HG03103 (cell line): Measurements from ENCODE around the gene OR10AD1.
A peak's percentile ranks its signal among the peaks of the same experiment; 100 is the strongest.

ENCODE experiments used
- ATAC-seq: cut with Tn5 transposase; IDR thresholded peaks from one replicate; pipeline ENCODE4 v1.9.1; 2021; ENCODE audit warnings: low read depth; ENCODE audit not compliant: unreplicated experiment

OR10AD1 gene

DNA sequence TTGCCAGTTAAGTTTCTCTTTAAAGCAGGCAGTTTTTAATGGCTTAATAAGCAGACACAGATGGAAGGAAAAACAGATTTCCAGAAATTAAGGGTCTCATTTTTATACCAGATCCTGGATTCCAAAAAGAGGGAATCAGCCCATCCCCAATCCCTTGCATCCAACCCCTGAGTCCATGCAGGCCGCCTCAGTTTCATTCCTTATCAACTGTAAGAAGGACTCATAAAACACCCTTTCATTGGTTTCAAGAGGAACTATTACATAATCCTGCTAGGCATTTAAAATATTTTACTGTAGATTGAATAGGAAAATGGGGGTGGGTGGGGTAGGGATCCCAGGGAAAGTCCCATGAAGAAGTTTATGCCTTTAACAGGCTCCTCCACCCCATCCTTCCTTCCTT, 10.2 kb downstream of the OR10AD1 start:
- no peak for ATAC-seq

DNA sequence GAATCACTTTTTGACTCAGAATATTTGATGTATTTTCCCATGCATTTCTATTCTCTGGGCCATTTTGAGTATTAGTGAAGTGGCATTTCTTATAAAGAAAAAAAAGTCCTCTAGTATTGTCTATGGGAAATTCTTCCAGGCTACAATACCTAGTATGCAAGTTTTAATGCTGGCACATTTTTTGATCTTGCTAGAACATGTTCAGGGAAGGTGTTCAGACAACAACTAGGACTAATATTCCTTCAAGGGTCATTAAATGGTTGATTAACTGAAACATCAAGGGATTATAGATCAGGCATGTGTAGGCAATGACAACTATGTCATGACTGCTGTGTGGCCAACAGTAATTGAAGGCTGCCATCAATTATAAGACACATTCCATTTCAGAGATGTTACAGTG, 12.0 kb downstream of the OR10AD1 start:
- no peak for ATAC-seq

DNA sequence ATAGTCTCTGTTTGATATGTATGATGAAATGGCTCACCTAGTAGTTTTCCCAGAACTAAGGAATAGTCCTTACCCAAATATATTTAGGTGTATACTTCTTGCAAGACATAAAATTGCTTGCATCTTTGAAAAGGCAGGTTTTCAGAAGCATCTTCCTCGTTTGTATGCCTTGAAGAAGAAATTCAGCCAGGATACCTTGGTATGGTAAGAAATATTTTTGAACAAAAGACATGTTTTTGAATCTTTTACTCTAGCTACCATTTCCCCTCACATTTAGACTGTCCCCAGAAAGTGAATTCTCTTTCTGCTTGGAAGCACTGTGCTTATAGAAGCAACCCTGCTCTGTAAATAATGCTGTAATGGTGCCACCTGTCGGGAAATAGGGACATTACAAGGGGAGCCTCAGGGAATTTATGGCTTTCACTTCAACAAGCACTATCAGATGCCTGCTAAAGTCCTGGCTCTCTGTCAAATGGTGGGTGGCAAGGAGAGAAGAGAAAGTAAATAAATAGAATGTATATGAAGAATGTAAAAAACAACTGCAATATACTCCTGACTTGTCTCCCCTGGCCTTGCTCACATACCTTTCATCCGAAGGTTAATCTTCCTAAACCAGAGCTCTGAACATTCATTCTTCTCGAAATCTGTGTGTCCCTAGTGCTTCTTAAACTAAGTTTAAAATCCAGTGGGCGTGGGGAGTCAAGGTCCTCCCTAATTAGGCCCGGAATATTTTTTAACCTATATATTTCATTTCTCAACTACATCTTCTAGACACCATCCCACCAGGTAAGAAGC, 13.6 kb downstream of the OR10AD1 start:
- ATAC-seq = no peak

DNA sequence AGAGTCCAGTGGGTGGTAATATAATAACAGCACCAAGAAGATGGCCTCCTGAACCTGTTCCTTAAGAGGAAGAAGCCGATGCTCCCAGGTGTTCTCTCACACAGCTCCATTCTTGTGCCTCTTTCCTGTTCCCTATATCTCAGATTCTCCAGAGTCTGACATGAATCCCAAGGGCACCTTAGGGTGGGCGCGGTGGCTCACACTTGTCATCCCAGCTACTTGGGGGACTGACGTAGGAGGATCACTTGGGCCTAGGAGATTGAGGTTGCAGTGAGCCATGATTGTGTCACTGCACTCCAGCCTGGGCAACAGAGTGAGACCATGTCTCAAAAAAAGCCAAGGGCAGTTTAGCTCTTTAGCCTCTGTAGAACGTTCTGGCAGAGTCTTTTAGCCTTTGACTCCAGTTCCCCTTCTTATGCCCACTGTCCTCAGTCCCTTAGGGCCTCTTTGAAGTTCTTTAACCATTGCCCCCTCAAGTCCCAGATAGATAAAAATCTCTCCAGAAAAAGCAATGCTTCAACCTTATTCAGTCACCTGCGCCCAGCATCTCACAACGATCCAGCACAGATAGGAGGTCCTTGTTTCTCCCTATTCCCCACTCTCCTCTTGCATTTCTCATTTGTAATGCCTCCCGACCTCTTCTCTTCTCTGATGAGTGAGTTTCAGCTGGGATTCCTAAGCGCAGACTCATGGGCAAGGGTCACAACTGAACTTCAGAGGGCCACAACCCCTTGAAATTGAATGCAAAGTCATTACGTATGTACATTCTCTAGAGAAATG, 15.0 kb downstream of the OR10AD1 start:
- no peak for ATAC-seq

DNA sequence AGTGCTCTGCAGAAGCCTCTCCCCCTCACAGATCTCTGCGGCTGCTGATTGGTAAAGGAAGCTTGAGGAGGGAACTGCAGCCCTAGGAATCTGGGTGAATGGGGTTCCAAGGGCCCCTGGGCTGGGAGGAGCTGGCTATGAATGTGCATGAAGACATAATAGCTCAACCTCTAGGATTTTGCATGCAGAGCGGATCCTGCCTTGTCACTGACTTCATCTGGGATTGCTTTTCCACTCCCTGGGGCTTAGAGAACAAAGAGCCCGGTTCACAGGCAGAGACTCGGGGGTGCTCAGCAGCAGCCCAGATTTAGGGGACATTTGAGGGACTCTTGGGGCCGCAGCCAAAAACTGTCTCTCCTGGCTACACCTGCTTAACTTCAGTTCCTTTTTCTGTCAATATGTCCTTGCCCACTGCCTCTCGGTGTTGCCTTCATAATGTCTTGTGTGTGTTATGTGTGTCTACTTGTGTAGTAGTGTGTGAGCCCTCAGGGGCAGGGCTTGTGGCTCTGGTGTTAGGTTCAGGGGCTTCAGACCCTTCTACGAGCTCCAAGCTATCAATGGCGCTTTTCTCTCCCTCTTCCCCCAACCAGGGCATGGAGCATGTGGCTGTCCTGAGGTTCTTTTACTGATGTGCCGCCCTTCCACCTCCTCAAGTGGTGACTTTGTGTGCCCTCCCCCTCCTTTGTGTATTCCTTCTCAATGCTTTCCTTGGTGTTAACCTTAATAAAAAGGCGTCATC, 17.7 kb downstream of the OR10AD1 start:
- no peak for ATAC-seq

DNA sequence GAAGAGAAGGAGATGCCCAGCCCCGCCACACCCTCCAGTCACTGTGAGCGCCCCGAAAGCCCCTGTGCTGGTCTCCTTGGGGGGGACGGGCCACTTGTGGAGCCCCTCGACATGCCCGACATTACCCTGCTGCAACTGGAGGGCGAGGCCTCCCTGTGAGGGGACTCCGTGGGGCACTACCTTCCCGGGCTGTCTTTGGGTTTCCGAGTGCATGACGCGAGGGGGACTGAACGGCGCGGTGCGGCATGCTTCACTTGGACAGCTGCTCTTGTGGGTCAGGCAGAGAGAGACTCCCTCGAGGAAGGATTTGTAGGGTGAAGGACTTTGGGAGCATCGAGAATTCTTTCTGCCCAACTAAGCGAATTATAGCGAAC, 18.6 kb downstream of the OR10AD1 start:
- no peak for ATAC-seq

DNA sequence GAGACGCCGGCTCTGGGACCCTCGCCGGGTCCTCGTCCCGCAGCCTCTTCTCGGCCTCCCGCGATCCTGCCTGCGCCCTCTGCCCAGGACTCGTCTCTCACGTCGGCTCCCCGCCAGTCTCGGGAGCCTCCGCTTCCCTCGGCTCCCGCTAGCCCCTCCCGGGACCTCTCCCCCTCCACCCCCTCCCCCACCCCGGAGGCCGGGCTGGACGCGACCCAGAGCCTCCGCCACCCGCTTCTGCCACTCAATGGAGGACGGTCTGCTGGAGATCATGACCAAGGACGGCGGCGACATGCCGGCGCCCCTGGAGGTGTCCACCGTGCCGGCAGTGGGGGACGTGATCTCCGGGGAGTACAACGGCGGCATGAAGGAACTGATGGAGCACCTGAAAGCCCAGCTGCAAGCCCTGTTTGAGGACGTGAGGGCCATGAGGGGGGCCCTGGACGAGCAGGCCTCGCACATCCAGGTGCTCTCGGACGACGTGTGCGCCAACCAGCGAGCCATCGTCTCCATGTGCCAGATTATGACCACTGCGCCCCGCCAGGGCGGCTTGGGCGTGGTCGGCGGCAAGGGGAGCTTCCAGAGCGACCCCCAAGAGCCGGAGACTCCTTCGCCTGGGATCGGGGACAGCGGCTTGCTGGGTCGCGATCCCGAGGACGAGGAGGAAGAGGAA, 19.1 kb downstream of the OR10AD1 start:
- ATAC-seq = no peak

DNA sequence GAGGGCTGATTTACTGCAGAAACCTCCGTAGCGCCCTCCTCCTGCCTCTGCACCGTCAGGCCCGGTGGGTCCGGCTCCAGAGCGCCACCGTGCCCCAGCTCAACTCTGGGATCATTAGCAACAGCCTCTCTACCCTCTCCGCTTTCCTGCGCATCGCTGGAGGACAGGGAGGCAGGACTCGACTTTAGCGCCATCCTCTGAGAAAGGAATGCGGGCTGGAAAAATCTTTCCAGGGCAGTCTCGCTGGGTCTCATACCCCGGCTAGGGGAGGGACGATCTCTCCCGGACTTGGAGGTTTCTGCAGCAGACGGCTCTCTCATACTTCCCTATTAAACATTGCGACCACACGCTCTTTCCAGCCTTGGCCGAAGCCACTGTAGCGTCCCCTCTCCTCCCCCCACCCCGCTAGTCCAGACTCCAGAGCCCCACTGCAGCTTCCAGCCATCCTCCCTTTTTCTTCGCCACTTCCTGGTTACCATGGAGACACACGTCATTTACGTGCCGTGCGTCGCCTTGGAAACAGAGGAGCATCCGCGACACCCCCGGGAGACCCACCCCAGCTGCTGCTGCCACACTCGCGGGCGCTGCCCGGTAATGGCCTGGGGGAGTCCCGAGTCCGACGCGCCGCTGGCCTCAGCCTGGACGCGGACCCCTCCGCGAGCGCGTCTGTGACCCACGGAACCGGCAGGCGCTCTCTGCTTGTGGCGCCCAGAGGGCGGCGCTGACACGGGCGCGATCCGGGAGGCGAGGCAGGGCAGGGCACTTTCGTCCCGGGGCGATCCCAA, 19.8 kb downstream of the OR10AD1 start, which contains the start of gene CCDC184:
Gene CCDC184, plus strand, starts transcription at position 554 of the 785 bp plus-strand sequence. CDS start 479 bp downstream, outside the sequence.
- peak; percentile 50 for ATAC-seq

DNA sequence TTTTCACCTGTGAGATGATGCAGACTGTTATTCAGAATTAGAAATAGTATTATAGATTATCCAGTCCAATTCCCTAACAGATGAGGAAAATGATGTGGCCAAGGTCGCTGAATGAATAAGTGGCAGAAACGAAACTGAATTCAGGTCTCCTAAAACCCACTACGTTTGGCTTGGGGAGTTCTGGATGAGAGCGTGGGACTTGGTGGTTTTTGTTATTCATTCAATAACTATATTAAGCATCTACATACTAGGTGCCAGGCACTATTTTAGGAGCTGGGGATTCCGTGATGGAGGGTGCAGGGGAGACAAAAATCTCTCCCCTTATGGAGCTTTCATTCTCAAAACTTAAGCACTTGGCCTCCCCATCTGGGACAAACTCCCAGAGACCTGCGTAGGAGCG, 20.5 kb downstream of the OR10AD1 start:
- ATAC-seq = no peak

DNA sequence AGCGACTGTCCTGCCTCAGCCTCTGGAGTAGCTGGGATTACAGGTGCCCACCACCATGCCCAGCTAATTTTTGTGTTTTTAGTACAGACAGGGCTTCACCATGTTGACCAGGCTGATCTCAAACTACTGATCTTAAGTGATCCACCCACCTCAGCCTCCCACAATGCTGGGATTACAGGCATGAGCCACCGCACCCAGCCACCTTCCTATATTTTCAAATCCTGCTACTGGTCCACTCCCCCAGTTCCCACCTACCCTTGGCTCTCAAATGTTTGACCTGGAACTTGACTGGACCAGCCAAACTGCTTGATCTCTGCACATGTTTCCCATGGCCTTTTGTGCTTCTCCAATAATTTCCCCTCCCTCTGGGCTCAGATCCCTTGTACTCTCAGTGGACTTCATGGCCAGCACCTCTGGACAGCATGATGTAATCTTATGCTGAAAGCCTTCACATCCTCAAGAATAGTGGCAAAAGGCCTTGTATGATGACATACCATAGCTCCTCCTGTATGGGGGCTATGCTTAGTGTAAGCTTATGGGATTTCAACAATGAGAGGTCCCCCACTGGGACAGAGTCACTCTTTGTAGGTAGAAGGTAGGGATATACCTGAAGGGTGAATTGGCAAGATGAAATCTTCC, 22.1 kb downstream of the OR10AD1 start:
- ATAC-seq = no peak

DNA sequence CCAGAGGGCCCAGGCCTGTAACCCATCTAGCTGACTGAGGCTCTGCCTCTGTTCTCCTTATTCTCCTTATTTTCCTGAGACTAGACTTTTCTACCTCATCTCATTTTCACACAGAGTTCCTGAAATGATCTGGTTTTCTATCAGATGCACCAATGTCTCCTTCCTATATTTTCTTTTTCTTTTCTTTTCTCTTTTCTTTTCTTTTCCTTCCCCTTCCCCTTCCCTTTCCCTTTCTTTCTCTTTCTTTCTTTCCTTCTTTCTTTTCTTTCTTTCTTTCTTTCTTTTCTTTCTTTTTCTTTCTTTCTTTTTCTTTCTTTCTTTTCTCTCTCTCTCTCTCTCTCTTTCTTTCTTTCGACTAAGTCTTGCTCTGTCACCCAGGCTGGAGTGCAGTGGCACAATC, 22.7 kb downstream of the OR10AD1 start:
- no peak for ATAC-seq

DNA sequence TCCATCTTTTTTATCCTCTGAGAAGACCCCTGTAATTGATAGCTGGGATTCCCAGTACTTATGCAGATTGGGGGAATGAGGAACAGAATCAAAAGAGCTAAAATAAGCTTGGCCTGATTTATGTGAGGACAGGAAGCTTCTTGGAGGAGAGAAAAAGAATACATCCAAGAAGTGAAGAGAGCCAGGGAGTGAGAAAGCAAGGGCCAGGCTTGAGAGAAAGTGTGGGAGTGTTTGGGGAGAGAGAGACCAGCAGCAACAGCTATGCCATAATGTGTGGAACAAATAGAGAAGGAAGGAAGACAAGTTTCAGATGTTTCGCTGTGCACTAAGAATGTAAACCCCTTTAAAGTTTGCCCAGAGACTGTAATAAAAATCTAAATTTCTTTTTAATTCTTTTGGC, 23.6 kb downstream of the OR10AD1 start:
- ATAC-seq = no peak

DNA sequence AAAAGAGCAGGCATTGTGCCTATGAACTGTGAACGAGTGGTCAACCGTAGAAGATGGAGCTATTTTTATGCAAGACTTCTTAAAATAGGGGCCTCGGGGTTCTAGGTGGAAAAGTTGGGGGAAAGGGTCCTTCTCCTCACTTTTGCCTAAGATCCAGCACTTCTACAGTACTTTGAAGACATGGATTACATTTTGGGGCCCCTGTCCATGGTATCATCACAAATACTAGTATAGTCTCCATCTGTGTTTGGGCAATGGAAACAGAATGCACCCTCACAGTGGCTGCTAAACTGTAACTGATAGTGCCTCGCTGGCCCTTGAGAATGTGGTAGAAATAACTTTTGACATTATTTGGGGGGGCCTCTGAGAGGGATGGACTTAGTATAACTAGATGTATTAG, 25.1 kb downstream of the OR10AD1 start:
- ATAC-seq = no peak

DNA sequence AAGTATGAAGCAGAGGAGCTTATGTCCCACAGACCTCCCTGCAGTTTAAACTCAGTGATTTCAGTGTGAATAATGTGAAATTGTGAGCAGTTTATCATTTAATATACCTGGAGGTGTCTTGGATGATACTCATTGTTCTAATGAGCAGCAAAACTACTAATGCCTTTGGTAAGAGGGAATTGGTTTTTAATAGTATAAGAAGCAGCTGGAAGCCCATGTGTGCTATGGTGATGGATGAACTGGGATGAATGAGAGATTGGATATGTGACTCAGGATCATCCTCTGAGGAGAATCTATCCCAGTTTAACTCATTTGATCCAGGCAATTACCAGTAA, 26.7 kb downstream of the OR10AD1 start:
- no peak for ATAC-seq

DNA sequence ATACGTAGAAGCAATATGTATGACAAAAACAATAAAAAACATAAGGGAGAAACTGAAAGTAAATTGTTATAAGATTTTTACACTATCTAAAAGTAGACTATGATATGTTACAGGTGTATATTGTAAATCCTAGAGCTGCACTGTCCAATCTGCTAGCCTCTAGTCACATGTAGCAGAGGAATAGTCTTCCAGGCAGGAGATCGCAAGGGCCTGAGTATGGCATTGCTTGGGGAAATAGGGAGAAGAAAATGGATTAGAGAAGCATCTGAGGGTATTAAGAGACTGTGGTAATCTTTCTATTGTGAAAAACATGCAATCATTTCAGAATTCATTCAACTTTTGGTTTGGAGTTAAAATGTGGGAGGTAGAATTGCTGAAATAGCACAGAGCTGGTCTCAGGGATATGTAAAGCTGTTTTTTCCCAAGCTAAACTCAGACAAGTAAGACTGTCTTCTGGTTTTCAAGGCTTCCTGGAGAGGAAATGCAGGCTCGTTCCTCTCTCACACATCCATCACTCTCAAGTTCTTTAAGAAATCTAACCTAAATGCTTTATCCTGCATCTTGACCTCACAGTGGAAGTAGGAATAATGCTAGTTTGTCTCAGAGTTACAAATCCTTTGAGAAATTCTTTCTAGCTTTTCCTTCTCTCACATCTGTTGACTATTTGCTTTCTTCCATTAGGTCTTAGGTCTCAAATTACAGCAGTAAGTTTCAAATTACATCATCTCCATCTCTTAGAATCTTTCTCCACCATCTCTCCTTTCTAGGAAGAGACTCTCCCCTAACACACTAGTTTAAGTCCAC, 27.3 kb downstream of the OR10AD1 start:
- ATAC-seq = no peak

DNA sequence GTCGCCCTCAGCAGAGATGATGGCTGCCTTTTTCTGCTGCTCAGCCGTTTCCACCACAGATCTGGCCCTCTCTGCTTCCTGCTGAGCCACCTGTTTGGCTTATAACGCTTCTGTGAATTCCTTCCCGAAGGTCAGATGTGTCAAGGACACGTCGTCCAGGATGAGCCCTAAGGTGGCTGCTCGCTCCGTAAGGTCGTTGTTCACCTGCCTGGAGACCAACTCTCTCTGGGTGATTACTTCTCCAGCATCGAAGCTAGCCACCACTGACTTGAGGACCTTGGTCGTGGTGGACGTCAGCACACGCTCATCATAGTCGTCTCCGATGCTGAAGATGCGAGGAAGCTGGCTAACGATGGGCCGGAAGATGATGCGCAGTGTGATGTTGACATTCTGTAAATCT, 34.1 kb downstream of the OR10AD1 start:
- ATAC-seq = no peak

DNA sequence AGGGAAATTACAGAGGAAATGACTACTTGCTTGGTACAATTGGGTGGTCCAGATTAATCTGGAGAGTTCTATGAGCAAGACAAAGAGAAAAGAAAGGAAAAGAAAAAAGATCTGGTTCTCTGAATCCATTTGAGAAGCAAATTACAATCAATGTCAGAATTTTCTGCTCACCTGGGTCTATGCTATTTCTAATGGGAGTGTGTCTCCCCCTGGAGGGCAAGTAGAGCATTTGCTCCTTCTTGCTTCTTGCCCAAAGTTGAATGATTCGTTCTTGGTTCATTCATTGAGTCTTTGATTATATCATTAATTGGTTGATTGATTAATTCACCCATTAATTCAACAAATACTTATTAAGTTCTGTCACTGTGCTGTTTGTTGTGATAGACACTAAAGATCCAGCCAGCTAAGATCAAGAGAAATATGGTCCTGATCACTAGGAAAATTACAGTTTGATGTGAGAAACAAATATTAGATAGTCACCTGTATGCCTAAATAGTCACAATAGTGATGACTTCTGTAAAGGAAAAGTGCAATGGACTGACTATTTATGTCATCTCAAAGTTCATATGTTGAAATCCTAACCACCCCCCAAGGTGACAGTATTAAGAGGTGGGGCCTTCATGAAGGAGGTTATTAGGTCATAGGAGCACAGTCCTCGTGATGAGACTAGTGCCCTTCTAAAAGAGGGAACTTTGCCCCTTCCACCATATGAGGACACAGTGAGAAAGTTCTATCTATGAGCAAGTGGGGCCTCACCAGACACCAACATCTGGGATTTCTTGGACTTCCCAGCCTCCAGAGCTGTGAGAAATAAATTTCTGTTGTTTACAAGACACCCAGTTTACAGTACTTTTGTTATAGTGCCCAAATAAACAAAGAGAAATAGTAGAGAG, 37.8 kb downstream of the OR10AD1 start:
- no peak for ATAC-seq

DNA sequence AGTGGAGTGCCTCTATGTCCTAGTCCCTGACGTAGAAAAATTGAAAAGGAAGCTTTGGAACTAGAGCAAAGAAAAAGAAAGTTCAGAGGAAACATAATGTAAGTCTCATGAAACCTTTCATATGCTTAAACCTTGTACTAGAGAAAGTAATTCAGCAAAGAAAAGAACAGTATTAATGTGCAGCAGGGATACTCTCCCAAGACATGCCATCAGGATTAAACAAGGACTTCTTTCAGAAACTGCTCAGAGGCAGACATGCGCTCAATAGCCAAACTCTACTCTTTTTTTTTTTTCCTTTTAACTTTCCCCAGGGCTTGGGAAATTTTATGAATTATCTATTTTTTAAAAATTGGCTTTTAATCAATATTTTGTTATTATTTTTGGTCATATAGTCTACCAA, 38.6 kb downstream of the OR10AD1 start:
- no peak for ATAC-seq
